DMS114 treated with DMSO at 0.1 percent for 48 hours (cell line): ENCODE data around the gene PRUNE2.
"Not testable (repeated sequence)": the region's sequence is repeated elsewhere in the genome, so short reads cannot be mapped to it uniquely, and the experiment has no call there.

ENCODE experiments used
- DNase-seq: peaks from one replicate; lab custom pipeline; 2025; ENCODE audit not compliant: unreplicated experiment; lab: John Stamatoyannopoulos, UW

Gene PRUNE2

DNA sequence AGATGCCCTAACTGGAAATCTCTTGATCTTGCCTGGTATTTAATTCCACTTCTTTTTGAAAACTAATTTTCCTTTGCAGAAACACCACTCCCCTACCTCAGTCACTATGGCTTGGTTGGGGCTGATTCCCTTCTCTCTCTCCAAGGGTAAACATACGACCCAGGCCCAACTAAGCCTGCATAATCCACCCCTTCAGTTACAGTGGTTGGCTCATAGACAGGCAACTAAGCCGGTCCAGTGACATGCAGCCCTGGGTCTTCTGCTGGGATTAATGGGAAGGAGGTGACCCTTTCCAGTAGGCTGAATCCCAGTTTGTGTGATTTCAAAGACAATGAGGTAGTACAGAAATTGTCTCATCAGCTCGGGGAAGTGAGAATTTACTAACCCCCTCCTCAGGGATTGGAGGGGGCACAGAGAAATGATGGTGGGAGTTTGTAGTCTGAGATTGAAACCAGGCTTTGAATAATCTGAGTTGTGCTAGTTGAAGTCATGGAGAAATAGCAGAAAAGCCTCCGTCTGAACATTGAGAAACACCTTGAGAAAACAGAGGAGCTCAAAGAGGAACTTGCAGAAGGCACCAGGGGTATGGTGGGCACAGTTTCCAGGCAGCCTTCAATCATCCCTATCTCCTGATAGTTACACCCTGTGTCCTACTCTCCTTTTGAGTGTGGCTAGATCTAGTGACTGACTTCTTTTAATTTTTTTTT, 298.0 kb downstream of the PRUNE2 start:
- no peak for DNase-seq

GRCh38 chr9:76605321-76605900, 300.5 kb downstream of the PRUNE2 start:
- no peak for DNase-seq

- DNase-seq, result no peak
These were observed 301.9 kb downstream of the PRUNE2 start for GRCh38 chr9:76603931-76604570.

GRCh38 chr9:76603448-76603895, 302.4 kb downstream of the PRUNE2 start:
- DNase-seq, result no peak

DNA sequence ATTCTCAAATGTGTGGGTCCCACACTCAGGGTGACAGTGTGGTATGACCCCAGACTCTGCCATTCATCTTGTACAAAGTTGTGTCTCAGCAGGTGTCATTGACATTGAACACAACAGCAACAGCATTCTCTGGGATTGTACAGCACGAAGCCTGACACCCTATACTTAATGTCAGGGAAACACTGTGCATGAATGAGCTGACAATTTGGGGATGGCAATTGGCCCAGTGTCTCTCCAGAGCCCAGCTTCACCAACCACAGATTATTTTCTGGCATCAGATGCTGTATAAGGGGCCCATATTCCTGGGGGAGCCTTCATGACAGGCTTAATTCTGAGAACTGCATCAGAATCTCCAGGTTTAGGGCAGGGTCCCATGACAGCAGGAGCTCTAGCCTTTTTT, 303.7 kb downstream of the PRUNE2 start:
- DNase-seq, result no peak

DNA sequence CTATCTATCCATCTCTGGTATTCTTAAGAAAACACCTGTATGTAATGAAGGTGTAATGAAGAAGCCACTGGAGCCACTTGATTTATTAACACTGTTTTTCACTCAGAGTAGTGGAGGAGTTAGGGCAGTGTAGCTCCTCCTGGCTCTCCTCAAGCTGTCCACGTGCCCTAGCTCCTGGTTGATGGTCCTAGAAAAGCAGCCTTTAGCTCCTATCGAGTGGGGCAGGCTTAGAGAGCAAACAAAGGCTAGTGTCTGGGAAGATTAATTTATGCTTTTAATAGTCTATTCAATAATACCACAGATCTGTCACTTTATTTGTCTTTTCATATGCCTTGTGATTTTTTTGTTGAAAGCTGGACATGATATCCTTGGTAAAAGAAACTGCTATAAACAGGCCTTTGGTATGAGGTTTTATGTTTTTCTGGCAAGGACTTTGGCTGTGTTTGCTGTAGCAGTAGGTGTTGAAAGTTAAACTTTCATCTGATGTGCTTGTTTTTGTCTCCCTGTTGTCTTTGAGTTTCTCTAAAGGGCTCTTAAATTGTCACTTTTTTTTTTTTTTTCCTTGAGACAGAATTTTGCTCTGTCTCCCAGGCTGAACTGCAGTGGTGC, 305.8 kb downstream of the PRUNE2 start:
- no peak for DNase-seq

- no peak for DNase-seq
These were observed 306.9 kb downstream of the PRUNE2 start for GRCh38 chr9:76598981-76599380.

- no peak for DNase-seq
These were observed 310.3 kb downstream of the PRUNE2 start for GRCh38 chr9:76595645-76596044.

DNA sequence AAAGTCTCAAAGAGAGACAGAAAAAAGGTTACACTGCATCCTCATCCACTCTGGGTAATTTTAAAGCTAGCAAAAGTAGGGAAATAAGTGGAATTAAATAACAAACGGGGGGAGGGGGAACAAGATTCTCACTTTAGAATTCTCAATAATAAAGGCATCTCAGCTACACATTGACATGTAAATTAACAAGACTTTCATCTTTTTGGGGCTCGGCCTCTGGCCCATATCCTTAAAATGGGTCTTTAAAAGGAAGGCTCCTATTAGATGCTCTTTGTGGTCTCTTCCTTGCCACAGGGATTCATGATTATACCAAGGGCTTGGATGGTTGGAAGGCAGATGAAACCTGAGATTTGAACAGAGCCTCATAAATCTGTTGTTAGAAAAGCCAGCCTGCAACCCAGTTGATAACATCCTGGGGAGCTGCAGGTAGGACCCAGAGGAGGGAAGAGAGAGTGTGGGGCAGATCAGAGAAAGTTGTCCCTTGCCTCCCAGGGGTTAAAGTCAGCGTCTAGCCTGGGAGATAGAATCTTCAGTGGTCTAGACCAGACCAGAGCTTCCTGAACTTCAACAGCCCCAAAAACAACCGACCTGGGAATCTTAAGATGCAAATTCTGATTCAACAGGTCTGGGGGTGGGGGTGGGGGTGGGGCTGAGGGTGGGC, 311.0 kb downstream of the PRUNE2 start:
- DNase-seq, result no peak

- not testable (repeated sequence) for DNase-seq
These were observed 311.8 kb downstream of the PRUNE2 start for GRCh38 chr9:76593961-76594735.

- no peak for DNase-seq
These were observed 313.0 kb downstream of the PRUNE2 start for GRCh38 chr9:76592974-76593347.

GRCh38 chr9:76592091-76592973, 313.6 kb downstream of the PRUNE2 start:
- DNase-seq, result no peak

DNA sequence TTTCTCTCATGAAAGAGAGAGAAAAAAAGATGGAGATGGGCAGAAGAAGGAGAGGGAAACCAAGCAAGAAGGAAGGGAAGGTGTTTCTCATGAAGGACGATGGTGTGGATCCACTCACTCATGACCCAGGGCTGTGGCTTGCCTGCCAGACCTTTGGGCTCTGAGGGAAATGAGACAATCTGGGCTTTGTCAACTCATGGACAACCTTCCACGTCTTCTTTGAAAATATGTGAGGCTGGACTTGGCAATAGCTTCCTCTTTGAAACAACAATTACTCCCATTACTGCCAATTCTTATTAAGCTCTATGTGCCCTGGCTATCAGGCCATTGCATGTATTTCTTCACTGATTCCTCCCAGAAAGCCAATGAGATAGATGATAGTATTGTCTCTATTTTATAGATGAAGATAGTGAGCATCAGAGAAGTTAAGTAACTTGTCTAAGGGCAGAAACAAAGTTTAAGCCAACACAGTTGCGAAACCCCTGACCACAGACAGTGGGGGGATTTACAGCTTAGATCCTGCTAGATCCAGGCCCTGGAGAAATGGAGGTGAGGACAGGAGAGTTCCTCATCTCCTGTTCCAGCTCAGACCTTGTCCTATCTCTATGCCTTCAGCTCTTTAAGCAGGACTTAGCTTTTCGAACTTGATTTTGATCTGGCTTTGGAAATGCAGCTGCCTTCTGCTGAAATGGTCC, 314.5 kb downstream of the PRUNE2 start:
- no peak for DNase-seq

DNA sequence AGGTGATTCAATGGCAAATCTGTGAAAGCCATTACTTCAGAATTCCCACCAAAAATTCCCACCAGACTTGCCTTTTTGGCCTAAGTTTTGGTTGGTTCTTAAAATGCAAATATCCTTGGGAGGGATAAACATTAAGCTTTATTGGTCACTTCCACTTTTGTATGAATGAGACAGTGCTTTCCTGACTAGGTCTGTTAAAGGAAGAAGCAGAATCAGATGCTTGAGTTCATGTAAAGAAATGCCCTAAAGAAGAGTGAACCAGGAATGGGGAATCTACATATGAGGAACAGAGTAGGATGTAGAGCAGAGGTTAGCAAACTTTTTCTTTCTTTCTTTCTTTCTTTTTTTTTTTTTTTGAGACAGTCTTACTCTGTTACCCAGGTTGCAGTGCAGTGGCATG, 317.6 kb downstream of the PRUNE2 start:
- DNase-seq, result no peak

DNA sequence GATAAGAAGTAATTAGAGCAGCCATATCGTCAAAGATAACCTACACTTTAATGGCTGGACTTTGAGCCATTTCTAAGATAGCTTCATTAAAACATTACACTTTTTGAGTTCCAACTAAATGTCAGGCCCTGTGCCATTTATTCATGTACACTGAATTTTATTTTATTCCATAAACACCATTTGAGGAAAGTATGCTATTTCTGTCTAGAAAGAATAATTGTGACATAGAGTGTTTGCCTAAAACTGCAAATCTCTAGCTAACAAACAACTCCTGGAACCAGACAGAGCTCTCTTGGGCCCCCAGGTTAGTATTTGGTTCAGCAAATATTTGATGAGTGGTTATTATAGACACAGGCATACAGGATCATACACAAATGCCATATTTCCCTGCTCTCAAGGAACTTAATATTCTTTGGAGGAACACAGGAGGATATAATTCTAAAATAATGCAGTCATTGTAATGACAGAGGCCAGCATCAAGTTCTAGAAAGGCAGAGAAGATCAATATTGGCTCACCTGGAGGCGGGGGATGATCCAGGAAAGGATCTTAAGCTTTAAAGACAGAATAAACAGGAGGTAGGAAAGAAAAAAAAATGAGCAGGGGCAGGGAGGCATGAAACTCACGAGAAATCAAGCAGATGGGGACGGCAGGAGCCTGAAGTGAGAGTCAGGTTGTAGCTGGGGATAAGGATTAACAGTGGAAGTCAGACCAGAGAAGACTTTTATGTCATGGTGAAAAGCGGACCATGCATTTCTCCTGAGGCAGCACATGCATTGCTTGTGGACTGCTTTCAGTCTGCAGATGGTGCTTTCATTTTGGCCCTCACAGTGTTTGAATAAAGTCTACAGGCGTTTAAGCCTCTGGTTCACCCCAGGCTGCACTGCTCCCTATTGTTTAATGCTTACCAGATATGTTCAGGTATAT, 319.3 kb downstream of the PRUNE2 start:
- no peak for DNase-seq

DNA sequence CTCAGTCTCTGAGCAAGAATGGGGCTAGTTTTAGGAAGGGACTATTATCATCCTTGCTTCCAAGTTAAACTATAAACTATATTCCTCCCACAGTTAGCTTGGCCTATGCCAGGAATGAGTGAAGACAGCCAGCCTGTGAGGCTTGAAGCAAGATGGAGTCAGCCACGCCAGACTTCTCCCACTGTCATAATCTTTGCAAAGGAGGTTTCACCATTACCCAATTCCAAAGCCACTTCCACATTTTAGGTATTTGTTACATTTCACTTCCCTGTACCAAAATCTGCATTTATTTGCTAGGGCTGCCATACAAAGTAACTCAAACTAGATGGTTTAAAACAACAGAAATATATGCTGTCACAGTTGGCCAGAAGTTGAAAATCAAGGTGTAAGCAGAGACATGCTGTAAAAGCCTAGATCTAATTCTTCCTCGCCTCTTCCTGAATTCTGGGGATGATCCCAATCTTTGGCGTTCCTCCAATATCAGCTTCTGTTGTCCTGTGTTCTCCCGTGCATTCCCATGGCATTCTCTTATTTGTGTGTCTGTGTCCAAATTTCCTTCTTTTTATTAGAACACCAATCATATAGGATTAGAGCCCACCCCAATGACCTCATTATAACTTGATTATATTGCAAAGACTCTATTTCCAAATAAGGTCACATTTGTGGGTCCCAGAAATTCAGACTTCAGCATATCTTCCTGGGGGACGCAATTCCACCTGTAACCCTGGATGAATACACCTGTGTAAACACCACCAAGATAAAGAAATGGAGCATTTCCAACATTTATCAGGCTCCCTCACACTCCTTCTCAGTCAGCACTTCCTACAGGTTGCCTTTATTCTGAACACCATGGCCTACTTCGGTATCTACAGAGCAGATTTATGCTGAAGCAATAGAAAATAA, 320.2 kb downstream of the PRUNE2 start:
- no peak for DNase-seq

GRCh38 chr9:76583256-76583655, 322.7 kb downstream of the PRUNE2 start:
- no peak for DNase-seq
